Activated gamma-delta T cell (primary cell): ENCODE data around the gene TNFSF10.
"Not testable (repeated sequence)": the region's sequence is repeated elsewhere in the genome, so short reads cannot be mapped to it uniquely, and the experiment has no call there.

Source experiments
- DNase-seq: peaks from one replicate; lab custom pipeline; 2025; lab: John Stamatoyannopoulos, UW

Gene TNFSF10

GRCh38 chr3:172516318-172517214 is 6.7 kb downstream of the TNFSF10 start:
- no peak for DNase-seq

DNA sequence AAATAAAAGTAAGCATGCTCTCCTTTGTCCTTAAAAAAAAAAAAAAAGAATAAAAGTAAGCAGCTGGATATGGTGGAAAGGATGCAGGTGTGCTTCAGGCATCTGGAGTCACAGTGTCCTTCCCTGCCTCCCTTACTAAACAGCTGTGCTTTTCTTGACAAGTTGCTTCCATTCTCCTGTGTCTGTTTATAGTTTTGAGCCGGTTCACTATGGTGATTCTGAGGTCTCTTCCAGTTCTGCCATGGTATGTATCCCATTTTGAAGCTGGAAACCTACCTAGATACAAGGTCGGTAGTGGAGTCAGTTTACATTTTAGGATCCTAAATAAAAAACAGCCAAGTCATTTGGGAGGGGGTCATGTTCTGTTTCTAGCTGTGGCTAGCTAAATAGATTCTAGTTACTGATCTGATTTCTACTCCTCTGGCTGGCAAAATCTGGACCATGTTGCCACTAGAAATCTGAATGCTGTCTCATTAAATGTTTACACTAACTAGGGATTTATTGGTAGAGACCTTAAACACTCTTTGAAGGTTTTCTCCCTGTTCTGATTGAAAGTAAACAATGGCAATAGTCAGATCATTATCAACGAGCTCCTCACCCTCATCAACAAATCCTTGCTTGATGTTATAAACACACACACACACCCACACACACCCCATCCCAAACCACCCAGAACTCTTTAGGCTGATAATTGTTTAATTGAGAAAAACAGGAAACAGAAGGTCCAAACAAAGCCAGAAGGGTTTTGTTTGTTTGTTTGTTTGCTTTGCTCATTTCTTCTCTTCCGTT is 7.9 kb downstream of the TNFSF10 start:
- DNase-seq: no peak

GRCh38 chr3:172514678-172515077 is 8.6 kb downstream of the TNFSF10 start:
- no peak for DNase-seq

DNA sequence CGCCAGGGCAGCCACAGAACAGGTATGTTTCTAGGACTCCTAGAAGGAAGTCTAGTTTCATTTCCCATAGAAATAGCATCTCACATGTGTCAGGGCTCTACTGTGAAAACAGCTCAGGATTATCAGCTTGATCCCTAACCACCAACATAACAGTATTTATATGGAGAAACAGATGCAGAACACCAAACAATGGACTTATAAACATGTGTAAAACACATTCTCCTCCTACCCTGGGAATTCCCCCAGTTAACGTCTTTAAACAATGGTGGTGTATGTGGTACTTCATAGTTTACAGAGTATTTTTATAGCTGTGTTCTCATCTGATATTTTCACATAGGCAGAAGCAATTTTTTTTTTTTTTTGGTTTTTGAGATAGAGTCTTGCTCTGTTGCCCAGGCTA is 9.7 kb downstream of the TNFSF10 start:
- no peak for DNase-seq

GRCh38 chr3:172511783-172512762 is 11.2 kb downstream of the TNFSF10 start:
- peak; percentile 13 for DNase-seq

DNA sequence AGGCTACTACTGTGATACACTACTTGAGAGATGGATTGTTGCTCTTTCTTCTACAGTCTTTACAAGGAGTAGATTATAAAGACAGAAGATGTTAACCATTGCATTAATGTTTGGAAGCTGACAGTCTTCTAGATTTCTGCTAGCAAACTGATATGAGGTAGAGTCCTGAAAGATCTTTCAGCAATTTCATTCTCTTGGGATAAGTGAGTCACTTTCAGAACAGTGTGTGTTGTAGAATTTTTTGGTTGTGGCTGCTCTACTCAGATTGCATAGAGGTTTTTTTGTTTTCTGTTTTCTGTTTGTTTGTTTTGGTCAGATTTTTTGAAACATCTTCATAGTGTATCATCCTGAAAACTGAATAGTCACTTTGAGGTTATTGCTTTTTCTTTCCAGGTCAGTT is 17.1 kb downstream of the TNFSF10 start:
- no peak for DNase-seq

DNA sequence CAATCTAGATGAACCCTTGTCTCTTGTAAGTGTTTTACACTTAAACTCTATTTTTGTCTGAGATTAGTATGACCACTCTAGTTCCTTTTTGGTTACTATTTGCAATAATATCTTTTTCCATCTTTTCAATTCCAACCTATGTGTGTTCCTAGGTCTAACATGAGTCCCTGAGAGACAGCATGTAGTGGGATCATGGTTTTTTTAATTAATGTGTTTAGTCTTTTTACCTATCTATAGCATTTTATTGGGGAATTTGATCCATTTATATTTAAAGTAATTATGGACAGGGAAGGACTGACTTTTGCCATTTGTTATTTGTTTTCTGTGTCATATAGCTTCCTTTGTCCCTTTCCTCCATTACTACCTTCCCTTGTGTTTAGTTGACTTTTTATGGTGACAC is 21.7 kb downstream of the TNFSF10 start:
- no peak for DNase-seq

DNA sequence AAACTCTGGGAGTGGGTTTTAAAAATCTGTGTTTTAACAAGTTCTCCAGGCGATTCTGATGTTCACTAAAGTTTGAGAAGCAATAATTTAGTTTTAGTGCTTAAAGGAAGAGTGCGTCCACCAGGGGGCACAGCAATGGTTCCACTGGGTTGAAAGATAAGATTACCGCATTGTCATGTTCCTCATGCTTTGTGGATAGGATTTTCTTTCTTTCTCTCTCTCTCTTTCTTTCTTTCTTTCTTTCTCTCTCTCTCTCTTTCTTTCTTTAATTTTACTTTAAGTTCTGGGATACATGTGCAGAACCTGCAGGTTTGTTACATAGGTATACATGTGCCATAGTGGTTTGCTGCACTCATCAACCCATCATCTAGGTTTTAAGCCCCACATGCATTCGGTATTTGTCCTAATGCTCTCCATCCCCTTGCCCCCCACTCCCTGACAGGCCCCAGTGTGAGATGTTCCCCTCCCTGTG is 33.0 kb downstream of the TNFSF10 start:
- not testable (repeated sequence) for DNase-seq

DNA sequence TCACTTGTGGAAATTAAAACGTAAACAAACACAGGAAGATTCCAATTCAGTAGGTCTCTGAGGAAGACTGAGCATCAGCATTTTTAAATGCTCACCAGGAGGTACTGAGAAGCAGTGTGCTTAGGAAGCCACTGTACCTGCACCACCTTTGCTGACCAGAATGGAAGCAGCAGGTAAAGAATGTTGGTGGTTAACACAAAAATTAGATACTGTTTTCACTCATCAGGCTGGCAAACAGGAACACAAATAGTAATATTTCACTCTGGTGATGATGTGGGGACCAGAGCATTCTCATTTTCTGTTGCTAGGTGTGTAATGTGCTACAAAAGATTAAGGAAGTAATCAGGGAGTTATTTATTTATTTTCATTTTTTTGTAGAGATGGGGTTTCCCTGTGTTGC is 45.1 kb downstream of the TNFSF10 start:
- DNase-seq: no peak

DNA sequence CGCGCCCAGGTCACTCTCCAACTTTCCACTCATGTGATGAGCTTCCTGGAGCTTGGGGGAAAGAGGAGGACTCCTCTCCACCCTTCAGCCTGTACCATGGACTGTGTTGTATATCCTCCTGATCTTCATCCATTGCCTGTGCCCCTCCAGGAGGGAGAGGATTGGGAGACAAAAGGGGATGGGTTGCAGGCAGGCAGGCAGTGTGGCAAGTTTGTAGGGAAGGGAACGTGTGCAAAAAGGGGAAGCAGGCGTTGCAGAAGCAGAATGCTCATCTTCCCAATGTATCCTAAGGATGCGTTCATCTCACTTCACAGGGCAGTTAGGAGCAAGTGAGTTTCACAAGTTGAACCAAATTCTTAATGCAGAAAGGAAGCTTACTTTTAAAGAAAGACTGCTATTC is 46.9 kb downstream of the TNFSF10 start:
- no peak for DNase-seq

GRCh38 chr3:172475703-172476102 is 47.5 kb downstream of the TNFSF10 start:
- no peak for DNase-seq

DNA sequence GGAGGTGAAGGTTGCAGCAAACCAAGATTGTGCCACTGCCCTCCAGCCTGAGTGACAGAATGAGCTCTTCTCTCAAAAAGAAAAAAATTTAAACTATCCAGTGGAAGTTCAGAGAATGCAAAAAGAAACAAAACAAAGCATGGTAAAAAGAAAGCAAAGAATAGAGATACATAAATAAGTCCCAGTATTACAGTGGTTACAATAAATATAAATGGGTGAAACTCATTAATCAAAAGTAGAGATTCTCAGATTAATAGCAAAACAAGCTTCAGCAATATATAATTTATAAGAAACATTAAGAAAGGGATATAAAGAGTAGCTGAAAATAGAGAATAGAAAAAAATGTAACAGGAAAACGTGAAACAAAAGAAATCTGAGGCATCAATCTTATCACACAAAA is 51.3 kb downstream of the TNFSF10 start:
- no peak for DNase-seq

DNA sequence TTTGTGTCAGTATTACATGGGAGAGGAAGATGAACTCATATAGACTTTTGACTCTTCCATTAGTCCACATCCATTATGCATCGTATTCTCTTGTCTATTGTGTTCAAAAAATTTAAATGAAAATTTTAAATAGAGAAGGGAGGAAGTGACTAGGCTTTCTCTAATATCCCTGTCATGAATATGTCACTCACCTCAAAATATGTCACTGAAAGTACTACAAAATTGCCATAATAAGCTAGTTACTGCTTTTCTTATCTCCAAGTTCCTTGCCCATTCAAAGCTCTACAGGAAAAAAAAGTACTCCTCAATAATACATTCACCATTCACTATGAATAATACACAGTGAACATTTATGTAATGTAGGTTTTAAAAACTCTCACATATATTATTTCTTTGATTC is 52.6 kb downstream of the TNFSF10 start:
- DNase-seq: no peak

GRCh38 chr3:172467170-172467824 is 55.9 kb downstream of the TNFSF10 start:
- DNase-seq: no peak

- DNase-seq: no peak
These were observed 56.6 kb downstream of the TNFSF10 start for GRCh38 chr3:172466553-172467130.

GRCh38 chr3:172465281-172465680 is 57.9 kb downstream of the TNFSF10 start:
- DNase-seq: no peak

DNA sequence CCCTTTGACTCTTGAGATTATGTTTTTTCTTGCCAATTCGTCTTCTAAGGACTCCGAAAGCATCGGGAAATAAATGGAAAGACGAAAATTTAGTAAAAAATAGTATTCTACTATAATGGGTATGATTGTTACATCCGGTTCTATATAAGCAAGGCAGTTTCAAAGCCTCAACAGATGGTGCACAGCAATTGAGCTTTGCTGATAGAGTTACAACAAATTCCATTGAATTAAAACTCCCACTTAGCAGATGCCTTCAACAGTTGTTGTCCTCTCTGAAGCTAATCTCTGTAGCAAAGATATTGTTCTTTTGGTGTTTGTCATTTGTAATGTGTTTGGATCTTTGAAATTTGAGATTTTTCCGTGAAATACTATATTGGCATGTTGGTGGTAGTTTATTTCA is 58.9 kb downstream of the TNFSF10 start:
- no peak for DNase-seq

- no peak for DNase-seq
These were observed 61.6 kb downstream of the TNFSF10 start for GRCh38 chr3:172461530-172462138.

GRCh38 chr3:172456404-172456803 is 66.8 kb downstream of the TNFSF10 start:
- DNase-seq: no peak
